Measurements from ENCODE around the gene OR52B4.

DNA sequence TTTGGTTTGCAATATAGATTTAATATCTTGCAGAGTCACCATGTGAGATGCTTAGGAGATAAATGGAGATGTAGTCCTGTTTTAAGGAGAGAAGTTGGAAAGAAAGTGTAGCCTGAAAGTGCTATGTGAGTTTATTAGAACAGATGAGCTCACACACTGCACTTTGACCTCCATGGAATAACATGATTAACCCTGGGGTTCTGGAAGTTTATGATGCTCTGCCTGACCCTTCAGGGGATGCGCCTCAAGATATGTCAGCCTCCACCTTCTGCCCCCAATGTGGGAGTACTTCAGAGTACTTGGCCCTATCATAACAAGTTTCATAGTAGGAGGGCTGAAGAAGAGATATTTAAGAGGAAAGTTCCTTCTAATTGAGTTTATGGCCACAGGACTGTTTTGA is 48.6 kb upstream of the OR52B4 start:
- TF ChIP-seq POLR2A (IDR thresholded peaks at IDR 0.05), result no peak
- TF ChIP-seq, protein P1, sequence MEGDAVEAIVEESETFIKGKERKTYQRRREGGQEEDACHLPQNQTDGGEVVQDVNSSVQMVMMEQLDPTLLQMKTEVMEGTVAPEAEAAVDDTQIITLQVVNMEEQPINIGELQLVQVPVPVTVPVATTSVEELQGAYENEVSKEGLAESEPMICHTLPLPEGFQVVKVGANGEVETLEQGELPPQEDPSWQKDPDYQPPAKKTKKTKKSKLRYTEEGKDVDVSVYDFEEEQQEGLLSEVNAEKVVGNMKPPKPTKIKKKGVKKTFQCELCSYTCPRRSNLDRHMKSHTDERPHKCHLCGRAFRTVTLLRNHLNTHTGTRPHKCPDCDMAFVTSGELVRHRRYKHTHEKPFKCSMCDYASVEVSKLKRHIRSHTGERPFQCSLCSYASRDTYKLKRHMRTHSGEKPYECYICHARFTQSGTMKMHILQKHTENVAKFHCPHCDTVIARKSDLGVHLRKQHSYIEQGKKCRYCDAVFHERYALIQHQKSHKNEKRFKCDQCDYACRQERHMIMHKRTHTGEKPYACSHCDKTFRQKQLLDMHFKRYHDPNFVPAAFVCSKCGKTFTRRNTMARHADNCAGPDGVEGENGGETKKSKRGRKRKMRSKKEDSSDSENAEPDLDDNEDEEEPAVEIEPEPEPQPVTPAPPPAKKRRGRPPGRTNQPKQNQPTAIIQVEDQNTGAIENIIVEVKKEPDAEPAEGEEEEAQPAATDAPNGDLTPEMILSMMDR (IDR thresholded peaks at IDR 0.05), result no peak
